GM23248 (cell line): ENCODE data around the gene RBM3. TPM values are rescaled to one million over a fixed set of nuclear protein-coding genes. Genes with fewer than 3 reads are reported as not detected.

Experiments used
- DNase-seq: peaks from one replicate; pipeline ENCODE4 v3.0.0-alpha.2; 2015
- H2AFZ ChIP-seq: fragments of 200-600 bp; sonication (generic); 2 replicates; pipeline ENCODE4 v1.6.1; 2016; ENCODE audit warnings: antibody characterized with exemption
- H3F3A ChIP-seq: fragments of 200-600 bp; sonication (generic); 2 replicates; pipeline ENCODE4 v1.6.1; 2016; ENCODE audit warnings: mild to moderate bottlenecking, antibody characterized with exemption, mixed run types; ENCODE audit not compliant: insufficient read depth
- H3K27ac ChIP-seq: fragments of 200-600 bp; sonication (generic); 2 replicates; pipeline ENCODE4 v1.5.1; 2016; ENCODE audit warnings: mild to moderate bottlenecking
- H3K27me3 ChIP-seq: fragments of 200-600 bp; sonication (generic); replicated peaks from 2 replicates; pipeline ENCODE4 v1.6.1; 2016; ENCODE audit warnings: mild to moderate bottlenecking; ENCODE audit not compliant: insufficient read depth
- H3K36me3 ChIP-seq: fragments of 200-600 bp; sonication (generic); 2 replicates; pipeline ENCODE4 v1.6.1; 2016; ENCODE audit warnings: low read depth, mild to moderate bottlenecking
- H3K4me1 ChIP-seq: fragments of 200-600 bp; sonication (generic); 2 replicates; pipeline ENCODE4 v1.6.1; 2016; ENCODE audit warnings: mild to moderate bottlenecking; ENCODE audit not compliant: insufficient read depth
- H3K4me2 ChIP-seq: fragments of 200-600 bp; sonication (generic); one replicate; pipeline ENCODE4 v1.6.1; 2016; ENCODE audit warnings: mild to moderate bottlenecking; ENCODE audit not compliant: unreplicated experiment
- H3K4me3 ChIP-seq: fragments of 200-600 bp; sonication (generic); 2 replicates; pipeline ENCODE4 v1.5.1; 2016; ENCODE audit warnings: mild to moderate bottlenecking
- H3K79me2 ChIP-seq: fragments of 200-600 bp; sonication (generic); 2 replicates; pipeline ENCODE4 v1.6.1; 2016; ENCODE audit warnings: mild to moderate bottlenecking; ENCODE audit not compliant: insufficient read depth
- H3K9ac ChIP-seq: fragments of 200-600 bp; sonication (generic); 2 replicates; pipeline ENCODE4 v1.6.1; 2016; ENCODE audit warnings: mild to moderate bottlenecking
- H3K9me2 ChIP-seq: fragments of 200-600 bp; sonication (generic); 2 replicates; pipeline ENCODE4 v1.6.1; 2016; ENCODE audit warnings: mixed run types, mild to moderate bottlenecking, moderate library complexity; ENCODE audit not compliant: insufficient read depth
- H3K9me3 ChIP-seq: fragments of 200-600 bp; sonication (generic); one replicate; pipeline ENCODE4 v1.6.1; 2017; ENCODE audit warnings: low read depth
- H4K20me1 ChIP-seq: fragments of 200-600 bp; sonication (generic); 2 replicates; pipeline ENCODE4 v1.6.0; 2016; ENCODE audit not compliant: insufficient read depth
- EZH2 ChIP-seq: fragments of 200-600 bp; sonication (generic); IDR thresholded peaks from 2 replicates; pipeline ENCODE4 v1.6.1; 2018; ENCODE audit warnings: antibody characterized with exemption, mild to moderate bottlenecking; ENCODE audit not compliant: insufficient read depth, poor library complexity, severe bottlenecking
- EZH2phosphoT487 ChIP-seq: fragments of 200-600 bp; sonication (generic); IDR thresholded peaks from 2 replicates; pipeline ENCODE4 v1.6.1; 2018; ENCODE audit warnings: antibody characterized with exemption, moderate library complexity, mild to moderate bottlenecking, low read depth; ENCODE audit not compliant: insufficient read depth
- WGBS, 2 experiments: methylation state at CpG; one replicate each; pipeline ENCODE4 v1.1.6; 2015 to 2017; ENCODE audit warnings: low lambda C conversion rate in 2 of 2, low coverage in 1 of 2; ENCODE audit errors: missing lambda C conversion rate in 2 of 2; 5-methylcytosine and 5-hydroxymethylcytosine counted together
- in situ Hi-C: fragments of 300-500 bp; cut with MboI; formaldehyde crosslinking; loops from 2 replicates; pipeline ENCODE4 v1.15.0; 2020
- polyA plus RNA-seq: library from polyadenylated mRNA; unstranded; fragments of >200 nt; fragmentation: Nextera tagmentation; extraction: Ambion mirVana; gene quantifications from 2 replicates; pipeline ENCODE4 v1.2.1, GENCODE V29; 2016
- total RNA-seq: library from RNA; depleted of rRNA; stranded (reverse); fragments of >200 nt; shearing (Covaris generic); gene quantifications from 2 replicates; pipeline ENCODE4 v1.2.3, GENCODE V29; 2014

RBM3 gene
- total and polyA plus RNA-seq, 2 experiments from 2014 or later: 143 to 188 TPM

DNA sequence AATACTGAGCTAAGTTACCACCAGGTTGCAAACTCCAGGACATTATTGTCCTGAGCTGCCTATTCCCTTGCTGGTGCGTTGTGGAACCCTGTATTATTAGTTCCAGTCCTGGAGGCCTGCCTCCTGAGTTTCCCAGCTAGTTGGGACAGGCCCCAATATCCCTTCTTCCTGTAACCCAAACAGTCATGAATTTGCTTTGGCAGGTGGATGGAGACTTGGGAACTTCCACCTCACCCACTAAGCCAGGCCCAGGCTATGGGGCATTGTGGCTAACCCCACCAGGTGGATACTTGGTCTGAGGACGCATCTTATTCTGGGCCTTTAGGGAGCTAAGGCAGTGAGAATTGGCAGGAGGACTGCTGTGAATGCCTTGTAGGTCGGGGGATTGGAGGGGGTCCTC lies 5.0 kb downstream of the RBM3 start:
- in situ Hi-C loops: no loop called here
- Histone ChIP-seq H2AFZ (no peak overlapping the region), H3K9ac (no peak overlapping the region), H3K4me1 (peaks cover 30% of the 10 kb centered on the region), H3K4me2 (no peak overlapping the region), H3K9me2 (no peaks in the 10 kb centered on the region), H3K27ac (no peak overlapping the region), H3K4me3 (no peak overlapping the region), H3K9me3 (no peaks in the 10 kb centered on the region), H3K36me3 (peaks cover 36% of the 10 kb centered on the region), H3F3A (peaks cover 57% of the 10 kb centered on the region), H3K79me2 (peaks cover 29% of the 10 kb centered on the region), H4K20me1 (no peaks in the 10 kb centered on the region), H3K27me3 (no peaks in the 10 kb centered on the region)
- TF ChIP-seq EZH2phosphoT487: no peak
- no peak for TF ChIP-seq EZH2
- DNase-seq: no peak
- WGBS, 2 experiments: 63 to 71% methylated on average over 2 to 3 of the region's 3 CpGs

DNA sequence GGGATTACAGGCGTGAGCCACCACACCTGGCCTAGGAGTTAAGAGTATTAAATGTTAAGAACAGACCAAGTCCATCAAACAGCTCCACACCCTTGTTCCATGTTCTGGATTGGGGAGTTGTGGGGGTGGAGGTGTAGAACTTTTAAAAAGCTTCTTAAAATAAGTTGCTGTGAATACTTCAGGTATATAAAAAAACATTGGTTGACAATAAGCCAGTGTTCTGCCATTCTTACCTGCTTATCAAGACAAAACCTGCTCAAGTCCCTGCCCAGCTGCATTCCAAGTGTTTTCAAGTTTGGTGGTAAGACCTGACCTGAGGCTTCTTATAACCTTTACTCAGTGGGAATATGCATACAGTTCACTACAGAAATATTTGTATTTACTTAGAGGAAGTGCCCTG lies 6.4 kb downstream of the RBM3 start:
- H4K20me1 ChIP-seq: no peaks in the 10 kb centered on the region
- no peaks in the 10 kb centered on the region for H3K9me3 ChIP-seq
- no peak overlapping the region for H3K27ac ChIP-seq
- H2AFZ ChIP-seq: no peak overlapping the region
- H3K4me2 ChIP-seq: no peak overlapping the region
- no peaks in the 10 kb centered on the region for H3K27me3 ChIP-seq
- in situ Hi-C loops: no loop called here
- H3K9ac ChIP-seq: no peak overlapping the region
- no peak overlapping the region for H3K4me3 ChIP-seq
- no peaks in the 10 kb centered on the region for H3K9me2 ChIP-seq
- H3F3A ChIP-seq: peaks cover 51% of the 10 kb centered on the region
- DNase-seq: no peak
- WGBS, 2 experiments: 92 to 100% methylated on average over 1 of the region's 1 CpG
- peaks cover 30% of the 10 kb centered on the region for H3K4me1 ChIP-seq
- peaks cover 17% of the 10 kb centered on the region for H3K79me2 ChIP-seq
- no peak for TF ChIP-seq EZH2phosphoT487
- H3K36me3 ChIP-seq: peaks cover 28% of the 10 kb centered on the region

DNA sequence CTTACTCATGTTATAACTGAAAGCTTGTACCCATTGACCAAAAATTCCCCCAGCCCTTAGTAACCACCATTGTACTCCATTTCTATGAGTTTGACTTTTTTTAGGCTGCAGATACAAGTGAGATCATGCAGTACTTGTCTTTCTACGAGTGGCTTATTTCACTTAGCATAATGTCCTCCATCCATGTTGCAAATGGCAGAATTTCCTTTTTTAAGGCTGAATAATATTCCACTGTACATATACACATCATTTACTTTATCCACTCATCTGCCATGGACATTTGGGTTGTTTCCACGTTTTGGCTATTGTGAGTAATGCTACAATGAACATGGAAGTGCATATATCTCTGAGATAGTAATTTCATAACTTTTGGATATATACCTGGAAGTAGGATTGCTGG lies 10.4 kb downstream of the RBM3 start:
- 9 to 11% methylated on average over 2 of the region's 2 CpGs for WGBS, 2 experiments
- Histone ChIP-seq H3K9ac (no peak overlapping the region), H3F3A (peaks cover 18% of the 10 kb centered on the region), H2AFZ (no peak overlapping the region), H3K4me1 (peaks cover 17% of the 10 kb centered on the region; the same call in 1 of the 2 replicates), H3K27ac (no peak overlapping the region), H3K4me3 (no peak overlapping the region), H3K79me2 (no peaks in the 10 kb centered on the region), H3K9me3 (no peaks in the 10 kb centered on the region), H3K36me3 (no peaks in the 10 kb centered on the region), H3K9me2 (no peaks in the 10 kb centered on the region), H3K27me3 (no peaks in the 10 kb centered on the region), H3K4me2 (no peak overlapping the region), H4K20me1 (no peaks in the 10 kb centered on the region)
- DNase-seq: no peak
- in situ Hi-C loops: no loop called here
- TF ChIP-seq EZH2 (no peak), EZH2phosphoT487 (no peak)

DNA sequence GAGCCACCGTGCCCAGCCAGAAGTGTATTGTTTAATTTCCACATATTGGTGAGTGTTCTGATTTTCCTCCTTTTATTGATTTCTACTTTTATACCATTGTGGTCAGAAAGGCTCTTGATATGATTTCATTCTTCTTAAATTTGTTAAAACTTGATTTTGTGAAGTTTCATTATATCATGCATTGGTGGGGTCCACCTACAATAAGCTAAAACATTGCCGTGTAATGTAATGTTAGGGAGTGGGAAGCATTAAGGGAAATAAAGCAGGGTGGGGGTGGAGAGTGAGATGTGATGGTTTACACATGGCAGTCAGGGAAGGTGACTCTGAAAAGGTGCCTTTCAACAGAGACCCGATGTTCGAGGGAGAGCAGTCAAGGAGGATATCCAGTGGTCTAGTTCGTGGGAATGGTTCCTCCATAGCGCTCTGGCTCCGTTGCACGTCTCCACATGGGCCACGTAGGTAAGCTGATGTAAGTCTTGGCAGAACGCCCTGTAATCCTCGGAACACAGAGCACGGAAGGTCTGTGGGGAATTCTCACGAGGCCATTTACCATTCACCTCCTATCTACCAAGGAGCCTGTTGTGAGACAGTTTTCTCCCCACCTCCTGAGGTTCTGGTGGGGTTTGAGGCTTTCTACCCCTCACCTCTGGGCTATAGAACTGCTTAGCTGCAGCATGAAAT lies 15.3 kb downstream of the RBM3 start:
- Histone ChIP-seq H3K4me1 (peaks cover 15% of the 10 kb centered on the region), H3F3A (no peaks in the 10 kb centered on the region), H3K36me3 (no peaks in the 10 kb centered on the region), H3K4me3 (no peak overlapping the region), H3K9me2 (no peaks in the 10 kb centered on the region), H3K27me3 (no peaks in the 10 kb centered on the region), H2AFZ (no peak overlapping the region; the same call in 1 of the 2 replicates), H3K9ac (no peak overlapping the region), H3K27ac (no peak overlapping the region), H3K4me2 (no peak overlapping the region), H3K9me3 (no peaks in the 10 kb centered on the region), H3K79me2 (no peaks in the 10 kb centered on the region), H4K20me1 (no peaks in the 10 kb centered on the region)
- DNase-seq: no peak
- in situ Hi-C loops: no loop called here
- 20 to 27% methylated on average over 5 to 13 of the region's 13 CpGs for WGBS, 2 experiments
- TF ChIP-seq EZH2phosphoT487: no peak
- no peak for TF ChIP-seq EZH2
